HepG2 (cell line): Measurements from ENCODE around the gene GPR39. TPM values are rescaled to one million over a fixed set of nuclear protein-coding genes. Genes with fewer than 3 reads are reported as not detected.
A peak's percentile ranks its signal among the peaks of the same experiment; 100 is the strongest.

Experiments used
- ATF2 ChIP-seq: sonication (generic); formaldehyde crosslinking; IDR thresholded peaks from 2 replicates; pipeline ENCODE4 v1.4.0; 2020; ENCODE audit warnings: missing genetic modification reagents
- GATAD2A ChIP-seq: IDR thresholded peaks from 2 replicates; pipeline ENCODE4 v1.6.1; 2016
- IKZF4 ChIP-seq: sonication (generic); formaldehyde crosslinking; IDR thresholded peaks from 2 replicates; pipeline ENCODE4 v1.5.1; 2020; ENCODE audit warnings: borderline replicate concordance, mild to moderate bottlenecking, low read depth, missing genetic modification reagents; ENCODE audit errors: not compliant biosample characterization
- NFIC ChIP-seq: IDR thresholded peaks from 2 replicates; pipeline ENCODE4 v1.6.1; 2012; ENCODE audit warnings: mild to moderate bottlenecking, low read length, inconsistent platforms
- NFKB2 ChIP-seq: sonication (generic); formaldehyde crosslinking; IDR thresholded peaks from 2 replicates; pipeline ENCODE4 v1.4.0; 2020; ENCODE audit warnings: missing genetic modification reagents, borderline replicate concordance
- NFYB ChIP-seq: sonication (generic); formaldehyde crosslinking; IDR thresholded peaks from 2 replicates; pipeline ENCODE4 v1.4.0; 2020; ENCODE audit warnings: missing genetic modification reagents
- PRMT3 ChIP-seq: sonication (generic); formaldehyde crosslinking; IDR thresholded peaks from 2 replicates; pipeline ENCODE4 v1.8.1; 2022; ENCODE audit warnings: low read depth, mild to moderate bottlenecking, moderate library complexity, missing genetic modification reagents, borderline replicate concordance
- THAP8 ChIP-seq: sonication (generic); formaldehyde crosslinking; IDR thresholded peaks from 2 replicates; pipeline ENCODE4 v1.5.1; 2020; ENCODE audit warnings: missing genetic modification reagents, mild to moderate bottlenecking, borderline replicate concordance
- ZBTB25 ChIP-seq: IDR thresholded peaks from 2 replicates; pipeline ENCODE4 v1.6.1; 2018; ENCODE audit warnings: missing genetic modification reagents
- ZMYM4 ChIP-seq: sonication (generic); formaldehyde crosslinking; IDR thresholded peaks from 2 replicates; pipeline ENCODE4 v1.8.1; 2023; ENCODE audit warnings: mild to moderate bottlenecking, missing genetic modification reagents
- ZNF17 ChIP-seq: sonication (generic); formaldehyde crosslinking; IDR thresholded peaks from 2 replicates; pipeline ENCODE4 v1.5.0; 2020; ENCODE audit warnings: mild to moderate bottlenecking, missing genetic modification reagents
- ZNF367 ChIP-seq: sonication (generic); formaldehyde crosslinking; IDR thresholded peaks from 2 replicates; pipeline ENCODE4 v1.4.0; 2020; ENCODE audit warnings: missing genetic modification reagents, borderline replicate concordance
- ZNF589 ChIP-seq: sonication (generic); formaldehyde crosslinking; conservative IDR thresholded peaks from 2 replicates; pipeline ENCODE4 v1.8.0; 2022; ENCODE audit warnings: mild to moderate bottlenecking, moderate library complexity, missing genetic modification reagents
- ZNF770 ChIP-seq: sonication (generic); formaldehyde crosslinking; IDR thresholded peaks from 2 replicates; pipeline ENCODE4 v1.5.0; 2020; ENCODE audit warnings: mild to moderate bottlenecking, missing genetic modification reagents
- ZSCAN20 ChIP-seq: sonication (generic); formaldehyde crosslinking; IDR thresholded peaks from 2 replicates; pipeline ENCODE4 v1.4.0; 2020; ENCODE audit warnings: missing genetic modification reagents, mild to moderate bottlenecking, borderline replicate concordance
- polyA plus RNA-seq, 8 experiments: library from polyadenylated mRNA; depleted of rRNA in 3 of 8; stranded (reverse) in 7 of 8; unstranded in 1 of 8; fragments of >200 nt; fragmentation: Illumina TruSeq in 4 of 8; extraction: Trizol in 4 of 8; gene quantifications; 2 replicates each; pipeline versions ENCODE4 v1.2.1 to v1.2.3, GENCODE V29; 2011 to 2016; ENCODE audit warnings: low read depth in 4 of 8, missing spikeins in 1 of 8, mixed read lengths in 1 of 8; ENCODE audit not compliant: insufficient read depth in 1 of 8
- total RNA-seq, 5 experiments: library from RNA; depleted of rRNA; stranded (reverse); fragments of >200 nt; fragmentation: Illumina TruSeq; extraction: Trizol; gene quantifications; 2 replicates each; pipeline ENCODE4 v1.2.3, GENCODE V29; 2016; ENCODE audit warnings: low read depth in 1 of 5
- TF ChIP-seq, protein P1 (sequence below), 2 experiments: sonication (generic) in 1 of 2; formaldehyde crosslinking in 1 of 2; IDR thresholded peaks; 2 replicates each; pipeline versions ENCODE4 v1.4.0 to v1.6.1; 2016 to 2020; ENCODE audit warnings: borderline replicate concordance in 1 of 2, low read depth in 1 of 2, mild to moderate bottlenecking in 1 of 2, missing genetic modification reagents in 1 of 2
- TF ChIP-seq, protein P2 (sequence below): sonication (generic); formaldehyde crosslinking; IDR thresholded peaks from 2 replicates; pipeline ENCODE4 v1.8.1; 2023; ENCODE audit warnings: mild to moderate bottlenecking, moderate library complexity, missing genetic modification reagents

The GPR39 gene
- total and polyA plus RNA-seq, 2 of the 13 experiments (the other 11 are each of a cell fraction or from before 2014, with no cell fraction given) = 0.16 to 0.62 TPM

DNA sequence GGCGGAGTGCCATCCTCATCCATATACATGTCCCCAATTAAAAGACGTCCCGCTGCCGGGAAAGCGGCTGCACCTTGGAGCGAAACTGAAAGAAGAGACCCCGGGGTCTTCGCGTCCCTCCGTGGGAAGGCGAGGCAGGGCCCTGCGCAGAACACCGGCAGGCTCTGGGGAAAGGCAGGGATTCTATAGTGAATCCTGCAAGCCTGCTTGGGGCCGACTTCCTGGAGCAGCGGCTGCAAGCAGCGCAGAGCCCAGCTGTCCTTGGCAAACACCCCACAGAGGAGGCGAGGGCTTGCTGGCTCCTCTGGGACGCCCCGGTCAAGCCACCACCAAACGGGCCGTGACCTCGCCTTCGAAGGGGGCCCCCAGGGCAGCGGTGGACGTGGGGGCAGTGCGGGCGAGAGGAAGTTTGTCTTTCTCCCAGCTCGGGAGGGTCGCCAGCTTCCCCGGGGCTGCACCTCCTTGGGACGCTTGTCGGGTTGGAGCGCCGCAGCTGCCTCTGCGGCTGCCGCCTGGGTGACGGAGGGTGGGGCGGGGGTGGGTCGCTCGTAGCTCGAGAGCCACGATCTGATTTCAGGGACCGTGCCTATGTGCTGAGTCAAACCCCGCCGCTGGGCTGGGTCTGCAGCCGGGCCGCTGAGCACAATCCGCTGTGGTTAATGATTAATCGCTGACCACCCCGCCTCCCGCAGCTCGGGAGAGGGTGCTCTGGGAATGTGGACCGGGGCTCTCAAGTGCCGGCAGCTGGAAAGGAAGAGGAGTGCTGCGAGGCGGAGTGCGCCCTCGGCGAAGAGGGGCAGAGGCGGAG lies 486 bp upstream of the GPR39 start (continued):
- TF ChIP-seq ZSCAN20 = no peak
- peak; percentile 70; the same call in 1 of the 2 replicates for TF ChIP-seq ATF2 (CRISPR knock-in tag)
- TF ChIP-seq, protein P1, sequence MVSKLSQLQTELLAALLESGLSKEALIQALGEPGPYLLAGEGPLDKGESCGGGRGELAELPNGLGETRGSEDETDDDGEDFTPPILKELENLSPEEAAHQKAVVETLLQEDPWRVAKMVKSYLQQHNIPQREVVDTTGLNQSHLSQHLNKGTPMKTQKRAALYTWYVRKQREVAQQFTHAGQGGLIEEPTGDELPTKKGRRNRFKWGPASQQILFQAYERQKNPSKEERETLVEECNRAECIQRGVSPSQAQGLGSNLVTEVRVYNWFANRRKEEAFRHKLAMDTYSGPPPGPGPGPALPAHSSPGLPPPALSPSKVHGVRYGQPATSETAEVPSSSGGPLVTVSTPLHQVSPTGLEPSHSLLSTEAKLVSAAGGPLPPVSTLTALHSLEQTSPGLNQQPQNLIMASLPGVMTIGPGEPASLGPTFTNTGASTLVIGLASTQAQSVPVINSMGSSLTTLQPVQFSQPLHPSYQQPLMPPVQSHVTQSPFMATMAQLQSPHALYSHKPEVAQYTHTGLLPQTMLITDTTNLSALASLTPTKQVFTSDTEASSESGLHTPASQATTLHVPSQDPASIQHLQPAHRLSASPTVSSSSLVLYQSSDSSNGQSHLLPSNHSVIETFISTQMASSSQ (IDR thresholded peaks at IDR 0.05; ENCODE audit: low read depth) = peak; percentile 99
- TF ChIP-seq, protein P1 (CRISPR knock-in tag; IDR thresholded peaks at IDR 0.05; ENCODE audit: borderline replicate concordance) = peak; percentile 100
- no peak for TF ChIP-seq ZNF367 (CRISPR knock-in tag)
- TF ChIP-seq GATAD2A (CRISPR knock-in tag) = peak; percentile 78
- TF ChIP-seq, protein P2, sequence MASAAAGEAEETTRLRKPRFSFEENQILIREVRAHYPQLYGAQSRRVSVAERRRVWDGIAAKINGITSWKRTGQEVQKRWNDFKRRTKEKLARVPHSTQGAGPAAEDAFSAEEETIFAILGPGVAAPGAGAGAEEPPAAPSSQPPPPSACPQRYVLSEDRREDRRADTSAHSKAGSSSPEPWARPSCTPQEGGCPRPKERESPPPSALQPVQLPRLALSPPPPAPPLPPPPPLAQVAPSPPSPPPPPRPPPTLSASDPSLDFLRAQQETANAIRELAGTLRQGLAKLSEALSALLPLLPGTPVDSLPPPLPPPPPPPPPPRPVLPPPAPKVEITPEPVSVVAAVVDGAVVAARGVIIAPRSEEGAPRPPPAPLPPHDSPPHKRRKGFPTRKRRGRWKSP (CRISPR knock-in tag) = no peak
- TF ChIP-seq NFKB2 (CRISPR knock-in tag) = no peak
- TF ChIP-seq ZNF17 = no peak
- peak; percentile 33; the same call in 1 of the 2 replicates for TF ChIP-seq ZNF770 (CRISPR knock-in tag)
- TF ChIP-seq IKZF4 (CRISPR knock-in tag) = no peak
- TF ChIP-seq ZNF589 (CRISPR knock-in tag) = no peak
- TF ChIP-seq NFIC = no peak
- TF ChIP-seq ZBTB25 (CRISPR knock-in tag) = peak; percentile 65; the same call in 1 of the 2 replicates
- TF ChIP-seq ZMYM4 = peak; percentile 91
- TF ChIP-seq THAP8 (CRISPR knock-in tag) = no peak
- TF ChIP-seq NFYB = peak; percentile 19; the same call in 1 of the 2 replicates
- no peak for TF ChIP-seq PRMT3 (CRISPR knock-in tag)
